Measurements from ENCODE around the gene PPP3CA.

The PPP3CA gene

DNA sequence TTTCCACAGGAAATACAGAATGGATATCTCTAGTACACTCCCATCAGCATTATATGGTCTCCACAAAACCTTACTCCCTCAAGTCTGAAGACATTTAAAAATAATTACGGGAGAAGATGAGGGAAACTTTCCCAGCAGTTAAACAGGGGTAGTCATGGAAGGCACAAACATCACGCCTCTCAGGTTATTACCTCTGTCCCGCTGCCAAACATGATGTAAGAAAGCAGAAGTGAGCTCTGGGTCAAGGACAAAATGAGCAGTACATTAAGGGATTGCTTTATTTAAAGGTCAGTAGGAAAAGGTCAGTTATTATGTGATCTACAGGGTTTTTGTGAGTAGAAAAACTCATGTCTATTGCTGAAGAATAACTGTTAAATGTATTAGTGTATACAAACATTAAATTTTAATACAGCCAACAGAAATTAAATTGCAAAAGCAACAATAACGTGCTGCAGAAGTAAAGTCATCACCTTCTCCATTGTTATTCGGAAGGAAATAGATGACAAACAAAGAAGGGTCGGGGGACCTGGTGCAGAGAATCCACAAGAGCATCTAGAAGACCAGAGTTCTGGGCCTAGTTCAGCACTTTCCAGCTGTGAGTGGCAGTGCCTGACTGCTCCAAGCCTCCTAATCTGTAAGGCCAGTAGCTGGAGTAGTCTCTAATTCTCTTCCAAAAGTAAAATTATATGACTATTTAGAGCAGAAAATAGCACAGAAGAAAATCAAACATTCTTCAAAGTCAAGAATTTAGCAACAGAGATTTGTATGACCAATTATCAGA is 171.2 kb downstream of the PPP3CA start:
- no peak for DNase-seq (ENCODE audit: low read depth)

DNA sequence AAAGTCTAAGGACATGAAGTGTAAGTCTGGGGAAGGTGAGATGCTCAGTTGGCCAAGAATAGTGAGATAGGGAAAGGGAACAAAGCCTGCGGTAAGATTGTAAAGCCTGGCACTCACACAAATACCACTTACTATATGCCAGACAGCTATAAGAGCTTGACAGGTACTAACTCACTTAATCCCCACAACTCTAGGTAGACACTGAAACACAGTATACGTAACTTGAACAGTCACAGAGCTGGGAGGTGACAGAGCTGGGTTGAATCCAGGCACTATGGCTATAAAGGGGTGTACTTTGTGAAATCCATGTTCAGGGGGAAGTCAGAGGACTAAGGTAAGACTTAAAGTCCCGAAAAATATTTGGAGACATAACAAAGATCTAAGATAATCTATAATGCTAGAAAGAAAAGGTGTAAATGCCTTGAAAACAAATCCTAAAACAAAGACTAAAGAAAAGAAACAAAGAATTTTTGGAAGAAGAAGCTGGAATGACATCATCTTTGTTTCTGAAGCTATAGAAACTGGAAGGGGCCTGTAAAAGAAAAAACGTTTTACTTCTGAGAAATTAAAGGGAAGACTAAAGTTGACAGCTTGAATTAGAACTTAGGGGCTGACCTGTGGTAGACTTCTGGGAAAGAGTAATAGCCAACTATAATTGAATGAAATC is 172.5 kb downstream of the PPP3CA start:
- no peak for DNase-seq (ENCODE audit: low read depth)

DNA sequence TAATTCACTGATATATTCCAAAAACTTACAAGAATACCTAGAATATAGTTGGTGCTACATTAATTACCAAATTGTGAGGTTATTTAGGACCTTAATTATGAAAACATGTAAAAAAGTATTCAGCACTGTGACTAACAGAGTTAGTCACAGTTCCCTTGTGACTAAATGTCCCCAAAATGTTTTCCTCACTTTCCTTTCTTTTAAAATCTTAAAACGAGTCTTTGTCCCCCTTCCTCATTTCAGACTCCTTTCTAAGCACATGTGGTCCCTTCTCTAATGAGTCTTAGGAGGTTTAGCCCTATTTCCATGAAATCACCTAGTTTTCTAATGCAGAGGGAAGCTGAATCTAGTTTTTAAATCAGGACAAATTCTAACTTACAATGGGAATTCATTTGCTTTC is 175.0 kb downstream of the PPP3CA start:
- DNase-seq (ENCODE audit: low read depth), result no peak

DNA sequence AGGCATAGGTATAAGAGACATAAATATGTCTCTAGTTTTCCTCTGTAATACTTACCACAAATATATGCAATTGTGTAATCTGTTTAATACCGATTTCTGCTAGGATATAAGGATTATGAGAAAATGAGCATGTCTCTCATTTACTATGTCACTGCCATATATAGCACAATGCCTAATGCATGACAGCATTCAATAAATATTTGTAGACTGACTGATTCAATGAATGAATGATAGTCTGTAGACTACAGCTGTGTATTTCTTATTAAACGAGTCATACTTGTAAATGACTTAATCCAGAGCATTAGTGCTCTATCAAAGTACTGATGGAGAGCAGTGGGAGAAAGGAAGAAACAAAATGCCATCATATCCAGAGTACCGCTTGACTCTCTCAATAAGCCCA is 175.6 kb downstream of the PPP3CA start:
- DNase-seq (ENCODE audit: low read depth), result no peak

DNA sequence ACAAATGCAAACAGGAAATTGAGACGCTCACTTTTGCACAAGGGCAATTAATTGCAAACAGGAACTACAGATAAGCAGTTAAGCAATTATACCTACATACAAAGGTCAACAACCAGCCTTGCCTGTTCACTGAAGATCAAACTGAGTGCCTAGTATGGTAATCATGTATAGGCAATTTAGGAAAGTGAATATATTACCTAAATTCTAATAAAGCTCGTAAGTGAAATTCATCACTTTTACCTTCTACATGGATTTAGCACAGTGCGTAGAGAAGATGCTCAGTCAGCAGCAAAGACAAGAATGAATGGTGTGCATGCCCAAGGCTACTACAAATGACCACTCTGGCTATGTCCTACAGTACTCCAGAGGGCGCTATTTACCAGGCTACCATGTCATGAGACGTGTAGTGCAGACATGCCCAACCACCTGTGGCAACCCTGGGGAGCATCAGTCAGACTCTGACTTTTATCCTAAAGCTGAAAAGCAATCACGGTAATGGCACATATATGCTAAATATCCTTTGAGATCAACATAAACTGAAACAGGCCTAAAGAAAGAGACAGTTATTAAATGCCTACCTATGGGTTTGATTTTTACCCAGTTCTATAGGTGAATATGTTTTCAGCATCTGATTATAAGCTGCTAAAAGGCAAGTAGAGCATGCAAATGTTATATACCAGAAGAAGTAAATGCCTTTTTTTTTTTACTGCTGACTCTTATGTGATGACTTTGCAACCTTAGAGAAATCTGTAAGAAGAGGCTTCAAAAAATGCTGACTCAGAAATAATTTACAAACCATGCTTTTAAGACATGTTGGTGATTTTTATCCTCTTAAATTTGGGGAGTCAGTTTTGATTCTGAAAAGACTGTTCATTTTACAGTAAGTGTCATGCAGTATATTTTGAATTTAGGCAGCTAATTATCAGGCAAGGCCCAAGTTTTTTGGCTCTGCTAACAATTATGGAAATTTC is 178.0 kb downstream of the PPP3CA start:
- no peak for DNase-seq (ENCODE audit: low read depth)

DNA sequence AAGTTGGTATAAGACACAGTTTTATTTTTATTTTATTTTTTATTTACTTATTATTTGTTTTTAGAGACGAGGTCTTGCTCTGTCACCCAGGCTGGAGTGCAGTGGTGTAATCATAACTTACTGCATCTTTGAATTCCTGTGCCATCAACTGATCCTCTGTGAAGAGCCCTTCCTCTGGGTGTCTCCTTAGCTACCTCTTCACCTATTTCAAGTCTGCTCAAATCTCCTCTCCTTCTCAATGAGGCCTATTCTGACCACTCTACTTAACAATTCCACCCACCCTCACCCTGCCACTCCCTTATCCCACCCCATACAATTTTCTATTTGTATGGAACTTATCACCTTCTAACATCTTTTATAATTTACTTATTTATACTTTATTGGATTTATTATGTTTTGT is 183.4 kb downstream of the PPP3CA start:
- DNase-seq (ENCODE audit: low read depth), result no peak

DNA sequence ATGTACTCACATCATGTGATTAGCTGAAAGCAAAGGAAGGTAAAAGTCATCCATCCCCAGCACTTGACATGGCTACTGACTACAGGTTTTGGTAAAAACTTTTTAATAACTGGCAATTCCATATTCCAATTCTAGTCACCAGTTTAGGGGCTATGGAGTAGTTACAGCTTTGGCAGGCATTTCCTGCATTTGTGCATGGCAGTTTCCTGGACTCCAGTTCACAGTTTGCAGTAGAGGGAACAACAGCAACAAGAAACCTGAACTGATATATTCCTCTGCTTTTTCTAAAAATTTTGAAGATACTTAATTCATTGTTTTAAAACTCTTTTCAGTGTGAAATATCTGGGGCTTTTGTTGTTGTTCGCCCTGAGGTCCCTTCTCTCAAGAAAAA is 184.3 kb downstream of the PPP3CA start:
- no peak for DNase-seq (ENCODE audit: low read depth)

DNA sequence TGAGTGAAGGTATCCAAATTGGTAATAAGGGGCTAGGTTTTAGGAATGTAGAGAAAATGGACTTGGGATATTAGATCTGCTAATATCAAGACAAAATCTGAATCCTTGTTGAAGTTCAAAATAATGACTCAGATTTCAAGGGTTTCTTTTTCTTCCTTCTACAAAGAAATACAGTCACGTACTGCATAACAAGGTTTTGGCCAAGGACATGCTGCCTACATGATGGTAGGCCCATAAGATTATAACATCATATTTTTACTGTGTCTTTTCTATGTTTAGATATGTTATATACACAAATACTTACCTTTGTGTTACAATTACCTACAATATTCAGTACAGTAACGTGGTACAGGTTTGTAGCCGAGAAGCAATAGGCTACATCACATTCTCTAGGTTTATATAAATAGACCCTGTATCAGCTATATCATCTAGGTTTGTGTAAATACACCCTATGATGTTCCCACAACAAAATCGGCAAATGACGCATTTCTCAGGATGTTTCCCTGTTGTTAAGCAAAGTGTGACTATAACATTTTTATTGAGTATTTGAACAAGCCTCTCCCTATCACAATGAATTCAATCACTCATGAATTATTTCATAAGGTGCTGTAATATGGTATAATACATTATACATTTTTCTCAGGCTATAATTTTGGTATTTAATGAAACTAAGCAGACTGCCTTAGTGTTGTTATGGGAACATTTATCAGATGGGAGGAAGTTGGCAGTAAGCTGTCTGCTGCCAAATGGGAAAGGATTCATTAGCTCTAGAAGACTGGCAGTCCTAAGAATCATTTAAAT is 186.3 kb downstream of the PPP3CA start:
- DNase-seq (ENCODE audit: low read depth), result no peak

DNA sequence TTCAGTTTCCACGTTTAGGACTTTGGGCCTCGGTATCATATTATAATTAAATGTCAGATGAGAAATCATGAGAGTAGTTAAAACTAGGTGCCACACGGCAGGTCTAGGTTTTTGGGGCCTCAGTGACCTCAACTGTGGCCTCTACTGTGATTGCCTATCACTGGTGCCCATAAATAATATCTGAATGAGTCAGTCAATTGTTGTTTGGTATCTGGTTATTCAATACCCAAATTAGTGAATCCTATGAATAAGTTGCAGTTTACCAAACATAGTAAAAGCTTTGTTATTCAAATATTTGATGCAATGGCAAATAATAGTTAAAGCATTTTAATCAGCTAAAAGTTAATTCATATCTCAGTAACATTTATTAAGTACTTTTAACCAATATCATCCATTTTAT is 188.8 kb downstream of the PPP3CA start:
- no peak for DNase-seq (ENCODE audit: low read depth)

DNA sequence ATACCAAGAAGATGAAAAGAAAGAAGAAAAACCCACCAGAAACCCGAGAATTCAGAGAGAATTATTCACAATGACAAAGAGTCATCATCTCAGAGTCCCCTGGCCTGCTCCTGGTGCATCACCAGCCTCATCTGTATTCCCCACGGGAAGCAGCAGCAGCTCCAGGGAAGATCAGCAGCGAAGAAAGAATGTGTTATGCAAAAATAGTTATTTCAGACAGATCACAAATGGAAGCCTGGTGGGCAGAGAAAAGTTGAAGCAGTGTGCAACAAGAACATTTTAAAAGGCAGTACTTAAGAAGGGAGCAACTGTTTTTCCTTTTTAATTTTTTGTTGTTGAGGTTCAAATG is 189.2 kb downstream of the PPP3CA start:
- no peak for DNase-seq (ENCODE audit: low read depth)

DNA sequence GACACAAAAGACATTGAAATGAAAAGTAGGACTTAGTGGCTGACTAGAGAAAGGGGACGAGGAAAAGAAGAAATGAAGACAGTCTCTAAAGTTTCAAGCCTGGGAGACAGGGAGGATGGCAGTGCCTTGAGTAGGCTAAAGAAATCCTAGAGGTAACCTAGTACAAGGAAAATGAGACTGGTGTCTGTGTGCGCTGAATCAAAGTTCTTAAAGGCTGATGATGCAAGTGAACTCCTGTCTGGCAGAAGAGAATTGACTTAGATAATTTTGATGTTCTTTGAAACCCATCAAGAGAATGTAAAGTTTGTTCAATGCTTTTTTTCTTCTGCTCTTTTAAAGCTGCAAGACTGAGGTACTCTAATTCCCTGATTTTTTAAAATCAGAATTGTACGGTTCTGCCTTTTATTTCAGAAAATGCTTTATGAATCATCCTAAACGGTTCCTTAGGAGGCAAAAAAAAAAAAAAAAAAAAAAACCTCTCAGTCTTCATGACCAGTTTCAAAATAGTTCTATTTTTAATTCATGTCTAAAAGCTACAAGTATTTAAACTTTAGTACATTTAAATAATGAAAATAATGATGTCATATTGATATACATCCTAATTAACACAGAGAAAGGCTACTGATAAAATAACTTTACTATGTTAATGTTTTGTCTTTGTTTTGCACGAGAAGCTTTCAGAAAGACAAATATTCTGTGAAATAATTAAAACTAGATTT is 189.8 kb downstream of the PPP3CA start:
- no peak for DNase-seq (ENCODE audit: low read depth)

DNA sequence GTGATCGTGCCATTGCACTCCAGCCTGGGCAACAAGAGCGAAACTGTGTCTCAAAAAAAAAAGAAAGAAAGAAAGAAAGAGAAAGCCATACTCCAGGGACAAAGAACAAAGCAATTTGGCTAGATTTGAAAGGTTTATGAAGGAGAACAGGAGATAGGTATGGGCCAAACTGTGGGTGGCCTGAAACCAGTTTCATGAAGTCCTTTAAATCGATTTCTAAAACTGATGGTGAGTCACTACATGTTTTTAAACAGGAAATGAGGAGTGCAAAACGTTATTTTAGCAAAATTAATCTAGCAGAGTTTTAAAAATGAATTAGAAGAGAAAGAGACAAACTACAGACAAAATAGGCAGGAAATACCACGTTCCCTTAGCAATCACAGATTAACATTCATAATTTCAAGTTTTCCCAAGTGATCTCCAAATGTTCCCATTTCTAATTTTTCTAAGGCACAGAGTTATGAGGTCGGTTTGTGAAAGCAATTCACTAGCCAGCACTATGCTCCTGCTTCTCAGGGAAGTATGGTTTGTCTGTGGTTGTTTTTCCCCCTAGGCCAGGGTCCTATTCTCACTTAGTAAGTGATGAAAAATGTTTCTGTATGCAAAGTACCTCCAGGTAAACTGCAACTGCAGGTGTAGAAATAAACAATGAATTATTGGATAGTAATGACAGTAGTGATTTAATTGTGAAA is 190.6 kb downstream of the PPP3CA start:
- no peak for DNase-seq (ENCODE audit: low read depth)

DNA sequence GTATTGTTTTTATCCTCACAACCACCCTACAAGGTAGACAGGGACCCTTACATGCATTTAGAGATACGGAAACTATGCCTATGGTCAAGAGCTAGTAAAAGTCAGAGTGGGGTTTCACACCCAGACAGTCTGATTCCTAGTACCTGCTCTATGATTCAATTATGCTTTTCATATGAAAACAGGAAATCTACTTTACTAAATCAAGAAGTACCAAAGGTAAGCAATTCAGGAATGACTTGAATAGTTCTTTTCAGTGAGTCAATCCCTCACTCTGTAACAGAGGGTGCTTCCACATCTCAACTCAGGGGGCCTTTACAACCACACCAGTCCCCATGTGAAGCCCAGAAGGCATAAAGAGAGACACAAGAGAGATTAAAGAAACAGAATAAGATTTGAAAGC is 191.4 kb downstream of the PPP3CA start:
- DNase-seq (ENCODE audit: low read depth), result no peak

DNA sequence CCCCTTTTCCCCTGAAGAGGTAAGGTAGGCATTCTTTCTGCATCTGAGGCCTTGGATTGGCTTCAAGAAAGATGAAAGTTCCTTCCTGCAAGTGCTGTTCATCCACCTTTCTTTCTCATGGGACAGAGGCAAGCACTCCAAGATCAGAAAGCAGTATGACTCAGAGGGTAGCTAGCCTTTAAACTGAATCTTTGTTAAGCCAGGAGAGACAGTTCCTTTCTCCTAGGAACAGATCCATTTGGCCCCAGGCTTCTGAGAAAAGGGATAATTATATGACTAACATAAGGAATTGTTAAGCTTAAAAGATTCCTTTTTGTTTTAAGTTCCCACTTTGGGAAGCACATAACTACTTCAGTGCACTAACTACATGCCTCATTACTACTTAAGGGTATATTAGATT is 192.0 kb downstream of the PPP3CA start:
- DNase-seq (ENCODE audit: low read depth), result no peak

DNA sequence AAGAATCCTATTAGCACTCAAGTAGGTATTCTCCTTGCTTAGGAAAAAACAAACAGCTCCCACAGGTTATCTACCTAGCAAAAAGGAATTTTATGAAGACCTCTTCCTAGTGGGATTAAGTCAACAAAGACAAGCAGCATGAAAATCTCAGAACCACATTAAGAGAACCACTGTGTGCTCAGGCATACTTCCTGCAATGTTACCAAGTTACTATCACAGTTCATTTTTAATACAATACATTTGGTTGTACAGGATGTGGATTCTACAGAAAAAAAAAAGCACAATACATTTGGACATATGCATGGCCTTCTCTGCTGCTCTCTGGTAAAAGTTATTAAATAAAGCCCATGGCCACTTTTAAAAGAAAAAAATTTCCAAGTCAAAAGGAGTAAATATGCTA is 193.7 kb downstream of the PPP3CA start:
- DNase-seq (ENCODE audit: low read depth), result no peak

DNA sequence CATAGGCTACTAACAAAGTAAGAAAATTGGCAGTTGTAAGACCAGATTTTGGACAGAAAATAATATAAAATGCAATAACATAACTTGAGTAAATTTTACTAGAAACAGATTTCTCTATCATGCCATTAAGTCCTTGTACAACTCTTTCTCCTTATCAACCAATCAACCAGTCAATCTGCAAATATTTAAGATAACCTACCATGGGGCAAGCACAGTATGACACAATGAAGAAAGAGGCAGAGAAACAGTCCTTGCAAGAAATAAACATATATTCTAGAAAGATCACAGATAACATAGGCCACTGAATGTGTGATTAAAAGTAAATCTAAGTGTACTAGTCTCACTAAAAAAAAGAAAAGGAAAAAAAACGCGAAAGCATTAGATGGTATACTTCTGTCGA is 194.8 kb downstream of the PPP3CA start:
- DNase-seq (ENCODE audit: low read depth), result no peak

DNA sequence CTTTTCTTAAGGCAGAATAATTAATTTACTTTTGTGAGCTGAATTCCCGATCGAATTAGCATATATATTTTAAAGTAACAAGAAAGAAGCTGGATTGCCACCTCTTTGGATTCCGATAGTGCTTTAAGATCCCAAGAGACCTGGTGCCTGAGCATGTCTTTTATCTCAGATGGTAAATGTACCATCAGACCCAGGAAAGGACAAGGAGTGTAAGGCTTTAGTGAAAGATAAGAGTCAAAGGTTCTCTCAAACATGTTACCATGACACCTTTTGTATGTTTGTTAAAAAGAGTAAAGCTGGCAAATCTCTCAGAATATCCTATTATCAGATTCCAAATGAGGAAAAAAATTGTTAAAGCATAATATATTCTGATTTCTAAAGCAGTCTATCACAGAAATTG is 198.8 kb downstream of the PPP3CA start:
- no peak for DNase-seq (ENCODE audit: low read depth)

DNA sequence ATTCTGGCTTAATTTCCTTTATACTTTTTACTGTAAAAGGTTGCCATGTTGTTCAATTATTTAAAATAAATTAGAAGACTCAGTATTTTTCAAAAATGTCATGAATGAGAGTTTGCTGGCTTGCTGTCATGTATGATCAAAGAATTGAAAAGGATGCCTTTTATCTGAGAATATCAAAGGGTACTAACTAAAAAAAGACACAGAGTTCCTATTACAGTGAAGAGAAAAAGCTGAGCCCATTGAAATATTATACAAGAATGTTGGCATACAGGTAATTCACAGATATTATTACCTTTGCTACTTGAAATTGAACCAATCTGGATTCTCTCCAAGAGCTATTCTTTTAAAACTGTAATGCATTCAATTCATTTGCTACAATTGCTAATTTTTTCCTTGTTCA is 200.0 kb downstream of the PPP3CA start:
- DNase-seq (ENCODE audit: low read depth), result no peak

DNA sequence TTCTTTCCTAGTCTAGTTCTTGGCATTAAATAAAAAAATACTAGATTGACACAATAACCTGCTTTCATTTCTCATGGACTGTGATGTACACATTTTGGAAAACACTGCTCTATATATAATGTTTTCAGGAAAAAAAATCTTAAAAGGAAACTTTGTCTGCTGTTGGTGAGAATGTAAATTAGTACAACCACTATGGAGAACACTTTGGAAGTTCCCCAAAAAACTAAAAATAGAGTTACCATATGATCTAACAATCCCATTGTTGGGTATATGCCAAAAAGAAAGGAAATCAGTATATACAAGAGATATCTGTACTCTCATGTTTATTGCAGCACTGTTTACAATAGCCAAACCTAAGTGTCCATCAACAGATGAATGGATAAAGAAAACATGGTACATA is 202.3 kb downstream of the PPP3CA start:
- no peak for DNase-seq (ENCODE audit: low read depth)

DNA sequence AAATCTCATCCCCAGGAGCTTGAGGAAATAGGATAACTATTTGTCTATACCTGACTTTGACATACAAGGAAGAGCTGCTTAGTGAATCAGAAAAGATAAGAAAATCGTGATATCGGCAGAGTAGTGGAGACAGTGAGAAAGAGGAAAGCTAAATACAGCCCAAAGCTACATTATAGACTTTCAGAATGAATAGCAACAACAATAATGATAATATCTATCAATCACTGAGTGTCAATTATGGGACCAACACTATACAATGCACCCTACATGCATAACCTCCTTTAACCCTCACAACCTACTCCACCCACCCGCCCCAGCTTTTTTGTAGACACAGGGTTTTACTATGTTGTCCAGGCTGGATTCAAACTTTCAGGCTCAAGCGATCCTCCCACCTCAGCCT is 205.1 kb downstream of the PPP3CA start:
- DNase-seq (ENCODE audit: low read depth), result no peak

DNA sequence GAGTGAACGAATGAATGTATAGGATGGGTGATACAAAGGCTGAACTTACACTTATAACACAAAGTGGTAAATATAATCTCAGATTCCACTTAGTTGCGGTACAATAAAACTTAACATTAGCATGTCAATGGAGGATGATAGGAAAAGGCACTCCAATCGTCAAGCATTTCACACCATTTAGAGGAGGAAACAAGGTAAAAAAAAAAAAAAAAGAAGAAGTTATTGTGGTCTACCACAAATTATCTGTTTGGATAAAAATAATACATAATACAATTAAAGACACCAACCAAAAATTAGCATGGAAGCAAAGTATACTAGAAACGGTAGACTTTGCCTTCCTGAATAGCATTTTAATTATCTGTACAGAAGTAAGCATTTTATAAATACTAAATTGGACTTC is 205.5 kb downstream of the PPP3CA start:
- DNase-seq (ENCODE audit: low read depth), result no peak

All from stimulated activated CD8-positive, alpha-beta memory T cell treated with anti-CD3 and anti-CD28 coated beads, Interleukin-15, amount 100 ng/mL, for 1 hour (primary cell).